GM19324 (cell line): ENCODE data around the gene PRF1.
"Not testable (repeated sequence)": the region's sequence is repeated elsewhere in the genome, so short reads cannot be mapped to it uniquely, and the experiment has no call there.

Experiments
- ATAC-seq: cut with Tn5 transposase; IDR thresholded peaks from one replicate; pipeline ENCODE4 v1.9.1; 2021; ENCODE audit warnings: mild to moderate bottlenecking, moderate library complexity; ENCODE audit not compliant: unreplicated experiment, low FRiP score

The PRF1 gene

GRCh38 chr10:70602665-70603448 lies at the start of gene PRF1:
PRF1 (minus strand) TSS chr10:70602741; CDS start chr10:70600902, 1,839 bp downstream.
- ATAC-seq = no peak

GRCh38 chr10:70651661-70652060 lies 49.1 kb upstream of the PRF1 start:
- ATAC-seq = no peak

GRCh38 chr10:70650718-70651117 lies 48.2 kb upstream of the PRF1 start:
- no peak for ATAC-seq

- no peak for ATAC-seq
These were observed 47.6 kb upstream of the PRF1 start for GRCh38 chr10:70650104-70650503.

- no peak for ATAC-seq
These were observed 47.0 kb upstream of the PRF1 start for GRCh38 chr10:70649526-70649925.

- no peak for ATAC-seq
These were observed 45.9 kb upstream of the PRF1 start for GRCh38 chr10:70648427-70648826.

- ATAC-seq = no peak
These were observed 44.5 kb upstream of the PRF1 start for GRCh38 chr10:70647086-70647485.

GRCh38 chr10:70644959-70645358 lies 42.4 kb upstream of the PRF1 start:
- ATAC-seq = not testable (repeated sequence)

- not testable (repeated sequence) for ATAC-seq
These were observed 40.7 kb upstream of the PRF1 start for GRCh38 chr10:70643272-70643671.

GRCh38 chr10:70639640-70640383 lies 37.3 kb upstream of the PRF1 start:
- not testable (repeated sequence) for ATAC-seq

- ATAC-seq = not testable (repeated sequence)
These were observed 32.0 kb upstream of the PRF1 start for GRCh38 chr10:70634515-70634914.

- ATAC-seq = no peak
These were observed 31.5 kb upstream of the PRF1 start for GRCh38 chr10:70634011-70634410.

- not testable (repeated sequence) for ATAC-seq
These were observed 29.2 kb upstream of the PRF1 start for GRCh38 chr10:70631735-70632134.

GRCh38 chr10:70629338-70629737 lies 26.8 kb upstream of the PRF1 start:
- no peak for ATAC-seq

- ATAC-seq = no peak
These were observed 23.5 kb upstream of the PRF1 start for GRCh38 chr10:70626056-70626455.

- ATAC-seq = no peak
These were observed 20.7 kb upstream of the PRF1 start for GRCh38 chr10:70622981-70623844.

GRCh38 chr10:70622541-70622940 lies 20.0 kb upstream of the PRF1 start:
- no peak for ATAC-seq

- ATAC-seq = no peak
These were observed 19.1 kb upstream of the PRF1 start for GRCh38 chr10:70621503-70622078.

GRCh38 chr10:70620020-70620289 lies 17.4 kb upstream of the PRF1 start:
- ATAC-seq = no peak

GRCh38 chr10:70619271-70620019 lies 16.9 kb upstream of the PRF1 start:
- ATAC-seq = no peak
